Effector memory CD8-positive, alpha-beta T cell (primary cell): ENCODE data around the gene C9orf50.
"Not testable (repeated sequence)": the region's sequence is repeated elsewhere in the genome, so short reads cannot be mapped to it uniquely, and the experiment has no call there.

Source experiments
- ATAC-seq: fragments of 150-1000 bp; cut with Tn5 transposase; replicated peaks from 2 replicates; pipeline ENCODE4 v1.10.0; 2021; ENCODE audit warnings: mild to moderate bottlenecking, moderate library complexity
- DNase-seq, 3 experiments: peaks; one replicate each; pipeline ENCODE4 v3.0.0; 2021
- H3K27ac Mint-ChIP-seq, 2 donors: one replicate each; pipeline ENCODE4 v1.8.0; 2022; ENCODE audit warnings: mild to moderate bottlenecking in 2 of 2, mixed read lengths in 2 of 2, moderate library complexity in 2 of 2
- H3K27me3 Mint-ChIP-seq, 2 donors: one replicate each; pipeline ENCODE4 v1.8.0; 2022; ENCODE audit warnings: mixed read lengths in 2 of 2
- H3K36me3 Mint-ChIP-seq: one replicate; pipeline ENCODE4 v1.8.0; 2022; ENCODE audit warnings: mild to moderate bottlenecking, moderate library complexity, mixed read lengths; ENCODE audit not compliant: insufficient read depth
- H3K4me1 Mint-ChIP-seq, 2 donors: one replicate each; pipeline ENCODE4 v1.8.0; 2022; ENCODE audit warnings: low read depth in 2 of 2, mixed read lengths in 2 of 2
- H3K4me3 Mint-ChIP-seq, 2 donors: one replicate each; pipeline ENCODE4 v1.8.0; 2022; ENCODE audit warnings: mild to moderate bottlenecking in 2 of 2, mixed read lengths in 2 of 2, moderate library complexity in 2 of 2
- H3K9me3 Mint-ChIP-seq, 2 donors: one replicate each; pipeline ENCODE4 v1.8.0; 2022; ENCODE audit warnings: mixed read lengths in 2 of 2

C9orf50 gene

DNA sequence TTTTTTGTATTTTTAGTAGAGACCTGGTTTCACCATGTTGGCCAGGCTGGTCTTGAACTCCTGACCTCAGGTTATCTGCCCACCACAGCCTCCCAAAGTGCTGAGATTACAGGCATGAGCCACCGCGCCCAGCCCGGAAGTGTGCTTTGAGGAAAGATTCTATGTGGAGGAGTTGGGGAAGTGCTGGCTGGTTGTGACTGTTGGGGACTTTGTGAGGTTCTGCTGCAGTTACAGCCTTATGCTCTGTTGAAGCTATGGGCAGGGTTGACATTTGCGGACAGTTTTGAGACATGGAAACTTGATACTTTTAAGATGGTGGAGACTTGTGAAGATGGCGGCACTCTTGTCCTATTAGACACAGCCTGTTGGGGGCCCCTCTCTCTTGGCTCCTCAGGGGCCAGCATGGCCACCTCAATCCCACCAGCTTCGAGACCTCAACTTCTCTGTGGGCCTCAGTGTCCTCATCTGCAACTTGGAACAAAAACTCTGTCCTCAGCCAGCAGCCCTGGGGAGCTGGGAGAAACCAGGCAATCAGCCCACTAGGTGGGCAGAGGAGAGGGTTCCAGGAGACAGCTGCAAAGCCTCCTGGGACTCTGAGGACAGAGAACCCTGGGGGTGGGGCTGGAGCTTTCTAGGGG, 24.9 kb downstream of the C9orf50 start:
- H3K4me3 Mint-ChIP-seq: peak overlapping the region; percentile 41 to 45
- H3K27ac Mint-ChIP-seq: peak overlapping the region in 1 of 2 donors; percentile 44
- ATAC-seq (no peak), DNase-seq (no peak)
- no peaks in the 10 kb centered on the region for H3K9me3 Mint-ChIP-seq
- H3K4me1 Mint-ChIP-seq: peaks cover 13 to 16% of the 10 kb centered on the region in 2 donors
- peaks cover 9 to 10% of the 10 kb centered on the region in 2 donors for H3K27me3 Mint-ChIP-seq
- peaks cover 7% of the 10 kb centered on the region for H3K36me3 Mint-ChIP-seq

DNA sequence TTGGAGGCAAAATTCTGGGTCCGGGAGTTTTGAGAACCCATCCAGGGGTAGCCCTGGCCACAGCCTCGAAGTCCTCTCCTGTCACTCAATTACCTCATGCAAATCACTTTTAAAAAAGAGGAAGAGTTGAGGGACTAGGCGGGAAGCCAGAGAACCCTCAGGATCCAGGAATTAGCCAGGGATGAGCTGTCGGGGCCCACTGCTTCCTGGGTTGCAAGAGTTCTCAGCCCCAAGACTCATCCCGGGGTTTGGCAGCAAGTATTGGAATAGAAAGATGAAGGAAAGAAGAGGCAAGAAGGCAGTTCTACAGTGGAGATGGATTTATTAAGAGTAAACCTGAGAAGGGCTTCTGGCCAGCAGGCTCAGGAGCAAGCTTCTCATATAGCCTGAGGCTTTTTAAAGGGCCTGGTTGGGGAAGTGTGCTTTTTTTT, 25.6 kb downstream of the C9orf50 start:
- ATAC-seq: no peak
- peaks cover 13 to 15% of the 10 kb centered on the region in 2 donors for H3K4me1 Mint-ChIP-seq
- H3K27me3 Mint-ChIP-seq: peaks cover 16 to 17% of the 10 kb centered on the region in 2 donors
- peaks cover 7% of the 10 kb centered on the region for H3K36me3 Mint-ChIP-seq
- no peak overlapping the region for H3K4me3 Mint-ChIP-seq
- DNase-seq: no peak
- no peaks in the 10 kb centered on the region for H3K9me3 Mint-ChIP-seq
- peak overlapping the region in 1 of 2 donors; percentile 44 for H3K27ac Mint-ChIP-seq

DNA sequence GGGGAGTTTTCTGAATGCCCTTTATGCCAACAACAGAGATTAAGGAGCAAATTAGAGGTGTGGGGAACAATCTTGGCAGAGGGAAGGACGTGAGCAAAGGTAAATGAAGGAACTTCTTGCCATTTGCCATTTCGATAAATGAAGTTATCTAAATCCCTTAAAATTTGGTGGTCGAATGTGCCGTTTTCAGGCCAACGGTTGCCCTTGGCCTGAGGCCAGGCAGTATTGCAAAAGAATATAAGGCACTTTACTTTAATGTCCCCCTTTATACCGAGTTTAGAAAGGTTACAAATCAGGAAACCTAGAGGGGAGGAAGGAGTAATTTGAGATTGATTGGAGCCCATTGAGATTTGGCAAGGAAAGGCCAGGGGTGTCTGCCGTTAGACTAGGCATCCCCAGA, 26.3 kb downstream of the C9orf50 start:
- H3K27ac Mint-ChIP-seq: no peak overlapping the region
- no peak for ATAC-seq
- H3K4me3 Mint-ChIP-seq: no peak overlapping the region
- H3K9me3 Mint-ChIP-seq: no peaks in the 10 kb centered on the region
- peaks cover 13 to 15% of the 10 kb centered on the region in 2 donors for H3K4me1 Mint-ChIP-seq
- peaks cover 7% of the 10 kb centered on the region for H3K36me3 Mint-ChIP-seq
- H3K27me3 Mint-ChIP-seq: peaks cover 21 to 23% of the 10 kb centered on the region in 2 donors
- no peak for DNase-seq

DNA sequence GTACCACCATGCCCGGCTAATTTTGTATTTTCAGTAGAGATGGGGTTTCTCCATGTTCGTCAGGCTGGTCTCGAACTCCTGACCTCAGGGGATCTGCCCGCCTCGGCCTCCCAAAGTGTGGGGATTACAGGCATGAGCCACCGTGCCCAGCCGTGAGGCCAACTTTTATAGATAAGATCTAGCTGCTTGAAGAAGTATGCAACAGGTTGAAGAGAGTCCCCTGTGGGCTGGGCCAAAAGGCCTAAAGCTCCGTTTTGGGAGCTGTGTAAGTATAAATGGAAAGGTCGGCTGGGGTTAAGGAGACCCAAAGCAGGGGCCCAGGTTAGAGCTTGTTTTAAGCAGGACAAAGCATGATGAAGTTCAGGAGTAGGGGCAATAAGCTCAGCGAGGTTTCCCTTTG, 28.1 kb downstream of the C9orf50 start:
- not testable (repeated sequence) for H3K36me3 Mint-ChIP-seq, H3K9me3 Mint-ChIP-seq, H3K4me3 Mint-ChIP-seq, H3K27ac Mint-ChIP-seq, ATAC-seq, DNase-seq, H3K4me1 Mint-ChIP-seq
- peaks cover 11 to 18% of the 10 kb centered on the region in 2 donors for H3K27me3 Mint-ChIP-seq

DNA sequence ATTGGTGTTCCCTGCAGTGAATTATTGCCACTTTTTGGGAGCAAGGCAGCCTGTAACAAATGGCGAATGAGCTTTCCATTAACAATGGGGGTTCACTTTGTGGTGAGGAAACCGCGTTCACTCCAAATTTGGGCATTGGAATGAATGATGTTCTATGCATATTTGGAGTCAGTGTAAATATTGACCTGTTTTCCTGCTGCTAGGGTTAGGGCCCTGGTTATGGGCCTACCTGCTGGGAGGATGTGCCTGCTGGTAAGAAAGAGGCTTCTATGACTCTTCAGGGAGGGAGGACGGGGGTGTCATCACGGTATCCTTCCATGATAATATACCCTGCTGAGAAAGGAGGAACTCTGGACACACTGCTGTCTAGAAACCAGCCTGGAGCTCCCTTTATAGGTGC, 29.0 kb downstream of the C9orf50 start:
- Mint-ChIP-seq H3K9me3 (no peaks in the 10 kb centered on the region), H3K27me3 (peaks cover 11 to 18% of the 10 kb centered on the region in 2 donors), H3K4me1 (peaks cover 7 to 8% of the 10 kb centered on the region in 2 donors), H3K27ac (no peak overlapping the region), H3K36me3 (peaks cover 7% of the 10 kb centered on the region), H3K4me3 (no peak overlapping the region)
- ATAC-seq (no peak), DNase-seq (no peak)

DNA sequence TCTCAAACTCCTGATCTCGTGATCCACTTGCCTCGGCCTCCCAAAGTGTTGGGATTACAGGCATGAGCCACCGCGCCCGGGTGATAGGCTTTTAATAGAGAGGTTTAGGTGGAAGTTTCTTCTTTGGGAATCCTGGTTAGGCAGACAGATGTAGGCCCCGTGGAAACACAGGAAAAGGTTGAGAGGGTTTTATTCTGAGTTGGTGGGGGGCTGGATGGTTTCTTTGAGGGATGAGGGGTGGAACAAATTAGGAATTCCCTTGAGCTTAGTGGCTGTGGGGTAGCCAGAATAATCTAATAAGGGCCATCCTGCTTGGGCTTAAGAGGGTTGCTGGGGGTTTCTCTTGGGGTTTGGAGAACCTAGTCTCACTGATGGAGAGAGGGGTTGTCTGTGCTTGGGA, 30.4 kb downstream of the C9orf50 start:
- H3K27me3 Mint-ChIP-seq: peaks cover 11 to 18% of the 10 kb centered on the region in 2 donors
- H3K4me3 Mint-ChIP-seq: no peak overlapping the region
- H3K9me3 Mint-ChIP-seq: no peaks in the 10 kb centered on the region
- ATAC-seq: no peak
- no peak overlapping the region for H3K27ac Mint-ChIP-seq
- H3K36me3 Mint-ChIP-seq: peaks cover 2% of the 10 kb centered on the region
- DNase-seq: no peak
- peaks cover 0 to 8% of the 10 kb centered on the region in 2 donors for H3K4me1 Mint-ChIP-seq

DNA sequence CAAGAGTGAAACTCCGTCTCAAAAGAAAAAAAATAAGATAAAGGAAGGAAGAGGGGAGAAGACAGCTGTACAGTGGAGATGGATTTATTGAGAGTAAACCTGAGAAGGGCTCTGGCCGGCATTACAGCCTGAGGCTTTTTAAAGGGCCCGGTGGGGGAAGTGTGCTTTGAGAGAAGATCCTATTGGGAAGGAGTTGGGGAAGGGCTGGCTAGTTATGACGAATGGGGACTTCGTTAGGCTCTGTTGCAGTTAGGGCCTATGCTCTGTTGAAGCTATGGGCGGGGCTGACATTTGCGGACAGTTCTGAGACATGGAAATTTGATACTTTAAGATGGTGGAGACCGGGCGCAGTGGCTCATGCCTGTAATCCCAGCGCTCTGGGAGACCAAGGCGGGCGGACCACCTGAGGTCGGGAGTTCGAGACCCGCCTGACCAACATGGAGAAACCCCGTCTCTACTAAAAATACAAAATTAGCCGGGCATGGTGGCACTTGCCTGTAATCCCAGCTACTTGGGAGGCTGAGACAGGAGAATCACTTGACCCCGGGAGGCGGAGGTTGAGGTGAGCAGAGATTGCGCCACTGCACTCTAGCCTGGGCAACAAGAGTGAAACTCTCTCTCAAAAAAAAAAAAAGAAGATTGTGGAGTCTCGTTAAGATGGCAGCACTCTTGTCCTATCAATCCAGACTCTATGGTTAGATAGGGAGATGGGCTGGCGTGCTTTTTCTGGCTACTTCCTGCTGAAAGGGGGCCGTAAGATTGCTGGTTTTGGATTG, 33.2 kb downstream of the C9orf50 start:
- Mint-ChIP-seq H3K27ac (peak overlapping the region in 1 of 2 donors; percentile 83), H3K9me3 (peaks cover 0 to 2% of the 10 kb centered on the region in 2 donors), H3K4me1 (peaks cover 7 to 27% of the 10 kb centered on the region in 2 donors), H3K4me3 (no peak overlapping the region), H3K27me3 (peaks cover 11 to 18% of the 10 kb centered on the region in 2 donors), H3K36me3 (no peaks in the 10 kb centered on the region)
- no peak for DNase-seq
- no peak for ATAC-seq

DNA sequence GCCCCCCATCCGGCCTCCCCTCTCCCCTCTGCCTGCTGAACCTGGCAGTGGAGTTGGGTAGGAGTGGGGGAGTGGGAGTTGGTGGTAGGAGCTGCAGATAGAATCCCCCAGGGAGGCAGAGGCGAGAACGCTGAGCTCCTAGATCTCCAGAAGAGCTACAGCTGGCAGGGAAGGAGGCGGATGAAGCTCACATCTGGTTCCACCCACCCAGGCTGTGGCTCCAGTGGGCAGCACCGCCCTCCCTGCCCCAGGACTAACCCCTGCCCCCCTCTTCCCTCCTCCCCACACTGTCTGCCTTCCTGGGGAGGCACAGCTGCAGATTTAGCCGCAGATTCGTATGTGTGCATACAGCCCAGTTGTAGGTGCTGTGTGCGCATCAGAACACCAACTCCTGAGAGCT, 34.2 kb downstream of the C9orf50 start:
- no peaks in the 10 kb centered on the region for H3K36me3 Mint-ChIP-seq
- peaks cover 7 to 29% of the 10 kb centered on the region in 2 donors for H3K4me1 Mint-ChIP-seq
- peaks cover 11 to 18% of the 10 kb centered on the region in 2 donors for H3K27me3 Mint-ChIP-seq
- H3K27ac Mint-ChIP-seq: peak overlapping the region in 1 of 2 donors; percentile 83
- peaks cover 0 to 2% of the 10 kb centered on the region in 2 donors for H3K9me3 Mint-ChIP-seq
- DNase-seq (peak in 1 of 3 experiments; percentile 24), ATAC-seq (peak; percentile 76)
- H3K4me3 Mint-ChIP-seq: peak overlapping the region in 1 of 2 donors; percentile 47

DNA sequence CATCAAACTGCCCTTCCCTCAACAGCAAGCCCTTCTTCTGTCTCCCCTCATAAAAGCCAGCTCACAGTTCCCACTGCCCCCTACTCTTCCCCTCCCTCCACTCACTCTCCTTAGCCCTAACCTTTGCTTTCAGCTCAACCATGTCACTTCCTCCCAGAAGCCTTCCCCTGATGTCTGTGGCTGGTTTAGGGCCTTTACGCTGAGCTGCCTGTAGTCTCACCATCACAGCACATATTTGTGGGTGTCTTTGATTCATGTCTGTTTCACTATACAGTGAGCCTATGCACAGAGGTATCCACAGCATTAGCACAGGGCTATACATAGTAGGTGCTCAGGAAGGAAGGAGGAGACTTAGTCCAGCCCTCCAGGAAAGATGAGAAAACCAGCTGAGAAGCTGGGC, 34.7 kb downstream of the C9orf50 start:
- Mint-ChIP-seq H3K36me3 (no peaks in the 10 kb centered on the region), H3K27me3 (peaks cover 11 to 18% of the 10 kb centered on the region in 2 donors), H3K27ac (peak overlapping the region in 1 of 2 donors; percentile 83), H3K4me1 (peaks cover 7 to 29% of the 10 kb centered on the region in 2 donors), H3K4me3 (no peak overlapping the region), H3K9me3 (peaks cover 0 to 2% of the 10 kb centered on the region in 2 donors)
- no peak for DNase-seq
- ATAC-seq: peak; percentile 67

DNA sequence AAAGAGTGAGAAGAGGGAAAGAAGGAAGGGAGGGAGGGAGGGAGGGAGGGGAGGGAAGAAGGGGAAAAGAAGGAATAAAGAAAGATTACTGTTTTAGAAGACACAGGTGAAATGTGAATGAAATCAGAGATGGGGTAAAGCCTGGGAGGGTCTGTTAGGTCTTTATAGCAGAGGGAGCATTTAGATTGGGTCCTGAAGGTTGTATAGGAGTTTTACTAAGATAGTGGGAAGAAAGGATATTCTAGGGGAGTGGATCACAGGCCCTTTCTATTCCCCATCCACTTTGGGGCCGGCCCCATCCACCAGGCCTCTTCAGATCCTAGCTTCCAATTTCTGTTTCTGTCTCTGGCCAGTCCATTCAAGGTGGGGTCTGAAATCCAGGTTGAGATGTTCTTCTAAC, 35.5 kb downstream of the C9orf50 start:
- H3K9me3 Mint-ChIP-seq: peaks cover 0 to 2% of the 10 kb centered on the region in 2 donors
- H3K36me3 Mint-ChIP-seq: no peaks in the 10 kb centered on the region
- DNase-seq: no peak
- H3K27ac Mint-ChIP-seq: peak overlapping the region; percentile 80 to 83
- H3K27me3 Mint-ChIP-seq: peaks cover 4 to 10% of the 10 kb centered on the region in 2 donors
- peaks cover 12 to 35% of the 10 kb centered on the region in 2 donors for H3K4me1 Mint-ChIP-seq
- H3K4me3 Mint-ChIP-seq: no peak overlapping the region
- ATAC-seq: no peak

DNA sequence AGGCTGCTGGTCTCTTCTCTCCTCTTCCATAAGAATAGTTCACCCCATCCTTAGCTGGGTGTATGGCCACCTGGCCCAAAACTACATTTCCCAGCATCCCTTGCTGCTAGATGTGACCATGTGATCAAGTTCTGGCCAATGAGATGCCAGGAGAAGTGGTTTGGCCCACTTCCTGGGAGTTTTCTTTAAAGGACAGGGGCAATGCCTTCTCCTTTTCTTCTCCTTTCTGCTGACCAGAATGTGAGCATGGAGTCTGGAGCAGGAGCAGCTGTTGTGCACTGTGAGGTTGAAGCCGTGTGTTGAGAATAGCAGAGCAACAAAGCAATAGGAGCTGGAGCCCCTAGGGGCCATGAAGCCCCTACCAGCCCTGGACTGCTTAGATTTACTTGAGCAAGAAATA, 36.8 kb downstream of the C9orf50 start:
- ATAC-seq: peak; percentile 48
- Mint-ChIP-seq H3K27me3 (no peaks in the 10 kb centered on the region), H3K9me3 (peaks cover 0 to 2% of the 10 kb centered on the region in 2 donors), H3K4me3 (peak overlapping the region in 1 of 2 donors; percentile 54), H3K4me1 (peaks cover 16 to 47% of the 10 kb centered on the region in 2 donors), H3K27ac (peak overlapping the region; percentile 80 to 83), H3K36me3 (no peaks in the 10 kb centered on the region)
- DNase-seq: peak; percentile 40 to 62 (median 51)

DNA sequence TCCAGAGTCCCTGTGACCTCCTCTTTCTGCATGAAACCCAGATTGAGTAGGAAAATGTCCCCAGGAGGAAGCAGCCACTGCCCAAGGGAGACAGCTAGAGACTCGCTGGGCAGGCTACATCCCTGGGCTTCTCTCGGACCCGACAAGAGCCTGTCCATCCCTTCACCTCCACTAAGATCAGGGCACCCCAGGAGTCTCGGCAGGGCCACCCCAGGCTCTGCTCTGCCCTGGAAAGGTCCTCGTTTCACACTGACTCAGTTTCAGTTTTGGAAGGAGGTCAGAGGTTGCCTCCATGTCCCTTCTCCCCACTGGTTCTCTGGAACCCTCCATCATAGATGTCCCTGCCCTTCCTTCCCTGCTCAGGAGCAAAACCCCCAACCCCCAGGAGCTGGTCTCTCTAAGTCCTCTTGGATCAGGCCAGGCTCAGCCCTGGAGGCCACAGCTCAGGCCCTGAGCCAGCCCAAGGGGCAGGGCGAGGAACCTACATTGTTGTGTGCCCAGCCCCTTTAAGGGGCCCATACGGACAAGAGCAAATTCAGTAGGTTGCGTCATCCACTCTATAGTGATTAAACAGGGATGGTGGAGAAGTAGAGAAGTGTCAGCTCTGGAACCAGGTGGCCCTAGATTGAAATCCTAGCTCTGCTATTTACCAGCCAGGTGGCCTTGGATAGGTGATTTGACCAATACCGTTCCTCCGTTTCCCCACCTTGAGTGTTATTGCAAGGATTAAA, 37.4 kb downstream of the C9orf50 start:
- Mint-ChIP-seq H3K27me3 (no peaks in the 10 kb centered on the region), H3K27ac (peak overlapping the region in 1 of 2 donors; percentile 62), H3K36me3 (no peaks in the 10 kb centered on the region), H3K4me1 (peaks cover 18 to 48% of the 10 kb centered on the region in 2 donors), H3K9me3 (peaks cover 0 to 2% of the 10 kb centered on the region in 2 donors), H3K4me3 (peak overlapping the region in 1 of 2 donors; percentile 34)
- ATAC-seq (no peak), DNase-seq (no peak)

DNA sequence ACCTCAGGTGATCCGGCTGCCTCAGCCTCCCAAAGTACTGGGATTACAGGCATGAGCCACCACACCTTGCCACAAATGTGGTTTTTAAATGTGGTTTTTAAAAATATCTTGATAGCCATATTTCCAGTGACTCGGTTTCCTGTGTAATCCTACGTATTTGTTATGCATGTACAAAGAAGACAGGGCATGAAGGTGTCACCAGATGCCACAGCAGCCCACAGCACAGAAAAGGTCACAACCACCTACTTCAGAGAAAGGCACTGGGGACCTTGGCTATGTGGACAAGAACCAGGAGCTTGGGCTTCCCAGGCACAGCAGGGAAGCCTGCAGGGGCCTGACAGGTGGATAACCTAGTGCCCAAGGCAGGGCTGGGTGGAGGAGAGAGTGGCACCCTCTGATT, 38.0 kb downstream of the C9orf50 start:
- ATAC-seq: peak; percentile 33
- Mint-ChIP-seq H3K9me3 (peaks cover 0 to 2% of the 10 kb centered on the region in 2 donors), H3K36me3 (no peaks in the 10 kb centered on the region), H3K4me1 (peaks cover 18 to 48% of the 10 kb centered on the region in 2 donors), H3K4me3 (no peak overlapping the region), H3K27ac (peak overlapping the region; percentile 15 to 31), H3K27me3 (no peaks in the 10 kb centered on the region)
- DNase-seq: no peak
